Esophagus squamous epithelium (tissue), 5 donors: Measurements from ENCODE around the gene UBE3C. TPM values are rescaled to one million over a fixed set of nuclear protein-coding genes. Genes with fewer than 3 reads are reported as not detected.
A peak's percentile ranks its signal among the peaks of the same experiment; 100 is the strongest.

Source experiments
- DNase-seq: peaks from one replicate; lab custom pipeline; 2025; lab: John Stamatoyannopoulos, UW
- H3K27ac ChIP-seq, 4 donors: fragments of 200-600 bp; sonication (generic); one replicate each; pipeline ENCODE4 v1.5.1; 2016 to 2019; ENCODE audit warnings: mild to moderate bottlenecking in 1 of 4
- H3K27me3 ChIP-seq, 4 donors: fragments of 200-600 bp; sonication (generic); 1 replicate in 3 of 4; 2 replicates in 1 of 4; pipeline versions ENCODE4 v1.5.1 to v1.6.0; 2017 to 2021; ENCODE audit warnings: antibody characterized with exemption in 1 of 4
- H3K36me3 ChIP-seq, 3 donors: fragments of 200-600 bp; sonication (generic); one replicate each; pipeline ENCODE4 v1.5.1; 2016 to 2019
- H3K4me1 ChIP-seq, 3 donors: fragments of 200-600 bp; sonication (generic); one replicate each; pipeline ENCODE4 v1.5.1; 2017 to 2019
- H3K4me3 ChIP-seq, 4 donors: fragments of 200-600 bp; sonication (generic); 1 replicate in 3 of 4; 2 replicates in 1 of 4; pipeline ENCODE4 v1.5.1; 2016 to 2019; ENCODE audit warnings: mild to moderate bottlenecking in 2 of 4, moderate library complexity in 1 of 4
- H3K9me3 ChIP-seq, 3 donors: fragments of 200-600 bp; sonication (generic); one replicate each; pipeline ENCODE4 v1.5.1; 2016 to 2019
- POLR2A ChIP-seq, 4 donors: fragments of 450-650 bp; IDR thresholded peaks; one replicate each; pipeline ENCODE4 v1.6.1; 2017; ENCODE audit warnings: antibody characterized with exemption in 4 of 4, mild to moderate bottlenecking in 4 of 4, moderate library complexity in 3 of 4
- WGBS, 2 donors: methylation state at CpG; one replicate each; pipeline ENCODE4 v1.1.5; 2018; 5-methylcytosine and 5-hydroxymethylcytosine counted together
- intact Hi-C: fragments of 100-400 bp; cut with DNase I; formaldehyde crosslinking; loops from one replicate; pipeline ENCODE4 v1.15.0; 2022
- small RNA-seq, 4 donors: library from RNA; depleted of rRNA; stranded (forward); fragments of <200 nt; gene quantifications; one replicate each; pipeline ENCODE3, GENCODE V24; 2016
- total RNA-seq, 4 donors: library from RNA; depleted of rRNA; stranded (reverse); fragments of >200 nt; gene quantifications; one replicate each; pipeline ENCODE4 v1.1.0, GENCODE V29; 2016
- TF ChIP-seq, protein P1 (sequence below), 6 experiments: fragments of 450-650 bp in 4 of 6; fragments of 200-600 bp in 2 of 6; sonication (generic) in 2 of 6; IDR thresholded peaks; one replicate each; pipeline ENCODE4 v1.5.1; 2016 to 2019; ENCODE audit warnings: antibody characterized with exemption in 6 of 6, mild to moderate bottlenecking in 4 of 6, moderate library complexity in 4 of 6
- donor health status: DM: yes; HTN: yes; CAD: no.

UBE3C gene
- total RNA-seq, 4 donors from 2014 or later, result 52.2 to 101 (median 68.3) TPM

DNA sequence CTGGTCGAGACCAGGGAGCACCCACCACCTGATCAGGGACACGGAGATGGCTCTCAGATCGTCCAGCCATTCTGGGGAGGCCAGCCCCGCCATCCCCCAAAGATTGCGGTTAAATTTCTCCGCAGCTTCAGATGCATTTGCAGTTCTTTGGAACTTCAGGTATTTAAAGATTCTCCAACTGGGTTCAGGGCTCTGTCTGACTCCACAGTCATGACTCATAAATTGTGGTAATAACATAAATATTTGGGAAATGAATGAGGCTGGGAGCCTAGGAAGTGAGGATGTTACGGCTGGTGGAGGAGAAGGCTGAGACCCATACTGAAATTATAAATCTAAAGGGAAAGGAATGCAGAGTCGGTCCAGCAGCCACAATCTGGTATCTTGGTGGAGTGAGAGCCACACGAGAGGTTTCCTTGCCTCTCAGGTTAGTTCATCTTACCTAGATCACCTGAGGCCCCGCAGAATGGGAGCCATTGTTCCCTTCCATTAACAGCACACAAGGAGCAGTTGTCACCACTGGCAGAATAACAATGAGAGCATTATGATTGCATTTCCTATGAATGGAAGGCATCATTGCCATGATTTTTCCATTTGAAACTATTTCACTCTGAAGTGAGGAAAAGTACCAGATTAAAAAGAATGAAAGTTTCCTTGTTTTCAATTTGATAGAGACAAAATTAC is 171.4 kb downstream of the UBE3C start:
- TF ChIP-seq POLR2A (IDR thresholded peaks at IDR 0.05), result no peak
- H3K36me3 ChIP-seq, result no peaks in the 10 kb centered on the region
- H3K27me3 ChIP-seq, result no peaks in the 10 kb centered on the region
- intact Hi-C loops, result no loop called here
- H3K9me3 ChIP-seq, result no peaks in the 10 kb centered on the region
- H3K4me3 ChIP-seq, result no peak overlapping the region
- peaks cover 0 to 11% (median 5%) of the 10 kb centered on the region in 3 donors for H3K4me1 ChIP-seq
- 64 to 68% methylated on average over 10 of the region's 10 CpGs for WGBS, 2 donors
- DNase-seq, result no peak
- H3K27ac ChIP-seq, result peak overlapping the region in 2 of 4 donors; percentile 10 to 42

DNA sequence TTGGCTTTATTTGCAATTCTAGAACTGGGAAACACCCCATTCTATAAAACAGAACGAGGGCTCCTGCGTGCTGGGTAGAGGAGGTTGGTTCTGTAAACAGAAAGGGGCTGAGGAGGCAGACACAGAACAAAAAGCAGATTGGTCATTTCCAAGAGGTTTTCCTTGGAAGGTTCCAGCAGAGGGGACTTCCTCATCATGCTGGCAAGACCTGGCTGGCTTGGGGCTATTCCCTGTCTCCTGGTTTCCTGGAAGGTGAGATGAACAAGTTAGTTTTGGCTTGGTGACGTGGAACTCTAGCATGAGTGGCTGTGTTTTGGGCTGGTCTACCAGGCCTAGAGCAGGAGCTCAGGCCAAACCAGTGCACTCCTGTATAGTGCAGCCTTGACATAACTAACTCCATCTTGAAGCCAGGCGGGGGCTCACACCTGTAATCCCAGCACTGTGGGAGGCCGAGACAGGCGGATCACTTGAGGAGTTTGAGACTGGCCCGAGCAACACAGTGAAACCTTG is 172.0 kb downstream of the UBE3C start:
- Histone ChIP-seq H3K4me3 (no peak overlapping the region), H3K4me1 (peaks cover 0 to 11% (median 5%) of the 10 kb centered on the region in 3 donors), H3K9me3 (no peaks in the 10 kb centered on the region), H3K27me3 (no peaks in the 10 kb centered on the region), H3K27ac (peak overlapping the region in 2 of 4 donors; percentile 10 to 42), H3K36me3 (no peaks in the 10 kb centered on the region)
- intact Hi-C loops, result no loop called here
- WGBS, 2 donors, result 47 to 61% methylated on average over 5 of the region's 7 CpGs
- no peak for DNase-seq
- no peak for TF ChIP-seq POLR2A (IDR thresholded peaks at IDR 0.05)
- TF ChIP-seq, protein P1, sequence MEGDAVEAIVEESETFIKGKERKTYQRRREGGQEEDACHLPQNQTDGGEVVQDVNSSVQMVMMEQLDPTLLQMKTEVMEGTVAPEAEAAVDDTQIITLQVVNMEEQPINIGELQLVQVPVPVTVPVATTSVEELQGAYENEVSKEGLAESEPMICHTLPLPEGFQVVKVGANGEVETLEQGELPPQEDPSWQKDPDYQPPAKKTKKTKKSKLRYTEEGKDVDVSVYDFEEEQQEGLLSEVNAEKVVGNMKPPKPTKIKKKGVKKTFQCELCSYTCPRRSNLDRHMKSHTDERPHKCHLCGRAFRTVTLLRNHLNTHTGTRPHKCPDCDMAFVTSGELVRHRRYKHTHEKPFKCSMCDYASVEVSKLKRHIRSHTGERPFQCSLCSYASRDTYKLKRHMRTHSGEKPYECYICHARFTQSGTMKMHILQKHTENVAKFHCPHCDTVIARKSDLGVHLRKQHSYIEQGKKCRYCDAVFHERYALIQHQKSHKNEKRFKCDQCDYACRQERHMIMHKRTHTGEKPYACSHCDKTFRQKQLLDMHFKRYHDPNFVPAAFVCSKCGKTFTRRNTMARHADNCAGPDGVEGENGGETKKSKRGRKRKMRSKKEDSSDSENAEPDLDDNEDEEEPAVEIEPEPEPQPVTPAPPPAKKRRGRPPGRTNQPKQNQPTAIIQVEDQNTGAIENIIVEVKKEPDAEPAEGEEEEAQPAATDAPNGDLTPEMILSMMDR (IDR thresholded peaks at IDR 0.05), result no peak

DNA sequence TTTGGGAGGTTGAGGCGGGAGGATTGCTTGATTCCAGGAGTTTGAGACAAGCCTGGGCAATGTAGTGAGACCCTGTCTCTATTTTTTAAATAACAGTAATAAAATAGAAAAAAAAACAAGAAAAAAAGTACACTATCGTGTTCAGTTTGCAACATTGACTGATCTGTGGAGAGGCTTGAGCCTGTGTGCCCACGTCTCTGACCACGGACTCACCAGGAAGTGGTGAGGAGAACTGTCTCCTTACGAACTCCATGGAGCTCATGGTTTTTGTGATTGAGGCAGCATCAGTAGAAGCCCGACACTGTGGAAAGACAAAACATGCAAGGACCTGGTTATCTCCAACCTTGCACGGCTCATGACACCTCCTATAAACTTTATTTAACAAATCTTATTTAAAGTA is 174.2 kb downstream of the UBE3C start:
- H3K36me3 ChIP-seq, result no peaks in the 10 kb centered on the region
- intact Hi-C loops, result no loop called here
- H3K9me3 ChIP-seq, result no peaks in the 10 kb centered on the region
- no peaks in the 10 kb centered on the region for H3K27me3 ChIP-seq
- no peak for TF ChIP-seq POLR2A (IDR thresholded peaks at IDR 0.05)
- TF ChIP-seq, protein P1 (IDR thresholded peaks at IDR 0.05), result no peak
- H3K4me1 ChIP-seq, result peaks cover 0 to 20% (median 10%) of the 10 kb centered on the region in 3 donors
- DNase-seq, result no peak
- no peak overlapping the region for H3K27ac ChIP-seq
- 73 to 92% methylated on average over 7 of the region's 7 CpGs for WGBS, 2 donors
- no peak overlapping the region for H3K4me3 ChIP-seq

DNA sequence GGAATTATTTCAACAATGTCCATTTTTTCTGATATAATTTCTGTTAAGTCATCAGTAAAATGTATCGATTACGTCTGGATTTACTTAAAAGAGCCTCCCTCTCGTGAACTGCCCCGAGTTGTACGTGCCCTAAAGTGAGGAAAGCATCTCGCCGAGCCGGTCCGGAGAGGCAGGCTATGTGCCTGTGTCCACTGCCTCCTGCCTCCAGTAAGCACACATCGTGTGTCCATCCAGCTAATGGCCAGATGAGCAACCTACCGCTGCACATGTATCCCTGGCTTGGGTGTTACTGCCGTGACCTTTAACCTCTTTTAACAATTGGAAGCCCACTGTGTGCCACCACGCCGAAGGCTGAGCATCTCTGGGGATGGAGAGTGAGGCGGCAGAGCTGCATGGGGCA is 174.9 kb downstream of the UBE3C start:
- WGBS, 2 donors, result 93% methylated on average over 14 of the region's 15 CpGs
- no peak for TF ChIP-seq POLR2A (IDR thresholded peaks at IDR 0.05)
- TF ChIP-seq, protein P1 (IDR thresholded peaks at IDR 0.05), result no peak
- no peak for DNase-seq
- Histone ChIP-seq H3K36me3 (no peaks in the 10 kb centered on the region), H3K4me3 (no peak overlapping the region), H3K4me1 (peaks cover 0 to 27% (median 11%) of the 10 kb centered on the region in 3 donors), H3K27ac (no peak overlapping the region), H3K27me3 (no peaks in the 10 kb centered on the region), H3K9me3 (no peaks in the 10 kb centered on the region)
- intact Hi-C loops, result no loop called here

DNA sequence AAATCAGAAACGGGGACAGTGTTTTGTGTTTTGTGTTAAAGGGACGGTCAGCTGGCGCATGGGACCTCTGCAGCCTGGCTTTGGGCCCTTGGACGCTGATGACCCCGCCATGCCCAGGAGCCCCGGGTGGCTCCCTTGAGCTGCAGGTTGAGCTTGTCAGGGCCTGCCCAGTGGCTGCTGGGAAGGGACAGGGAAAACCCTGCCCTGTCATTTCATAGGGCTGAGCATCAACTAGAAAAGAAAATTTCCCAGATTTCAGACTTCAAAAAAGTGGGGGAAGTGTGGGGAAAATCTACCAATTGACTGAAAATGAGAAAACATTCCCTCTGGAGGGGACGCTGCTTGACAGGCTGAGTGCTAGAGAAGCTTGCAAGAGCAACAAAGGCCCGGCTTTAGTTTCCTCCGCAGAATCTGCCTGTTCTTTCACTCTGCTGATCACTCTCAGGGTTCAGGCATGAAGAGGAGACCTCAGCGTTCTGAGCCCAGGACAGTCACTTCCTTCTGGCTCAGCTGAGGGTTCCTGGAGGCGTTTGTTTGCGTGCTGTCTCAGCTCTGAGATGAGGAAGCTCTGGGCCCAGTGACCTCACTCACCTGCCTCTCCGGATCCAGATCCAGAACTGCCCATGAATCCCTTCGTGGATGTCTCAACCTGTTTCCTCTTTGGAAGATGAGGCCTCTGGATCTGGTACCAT is 179.4 kb downstream of the UBE3C start:
- 24 to 32% methylated on average over 11 to 14 of the region's 14 CpGs for WGBS, 2 donors
- DNase-seq, result no peak
- Histone ChIP-seq H3K4me1 (peaks cover 0 to 35% (median 23%) of the 10 kb centered on the region in 3 donors), H3K36me3 (no peaks in the 10 kb centered on the region), H3K4me3 (no peak overlapping the region), H3K9me3 (no peaks in the 10 kb centered on the region), H3K27me3 (no peaks in the 10 kb centered on the region), H3K27ac (peak overlapping the region; percentile 63 to 86 (median 78))
- intact Hi-C loops, result no loop called here
- TF ChIP-seq POLR2A (IDR thresholded peaks at IDR 0.05), result peak in 1 of 4 donors; percentile 29
- TF ChIP-seq, protein P1 (IDR thresholded peaks at IDR 0.05), result no peak

Small RNAs within 50 kb of the gene (small RNA-seq; reads per million reads assigned to genes)
- 0 reads per million in 4 donors for gene AC004975.1

Other genes starting within 250 kb of the UBE3C start
- 10 to 100 TPM; 25.2 to 68.3 (median 38.4) TPM for gene LMBR1, start 245.7 kb upstream of the UBE3C start, total RNA-seq
- 10 to 100 TPM in 3 of 4 donors, 1 to 10 TPM in 1; 4.6 to 26.9 (median 17.8) TPM for gene NOM1, start 189.2 kb upstream of the UBE3C start, total RNA-seq
- gene MNX1, start 128.3 kb upstream of the UBE3C start, total RNA-seq, result 1 to 10 TPM in 1 of 4 donors, under 1 TPM in 1, not detected in 2; 0.47 to 1.1 TPM
- 100 to 1,000 TPM in 3 of 4 donors, 10 to 100 TPM in 1; 96.5 to 193 (median 160) TPM for gene DNAJB6, start 198.1 kb downstream of the UBE3C start, total RNA-seq